NCI-H446 treated with DMSO at 0.1 percent for 48 hours (cell line): Measurements from ENCODE around the gene SPATA2L.
A peak's percentile ranks its signal among the peaks of the same experiment; 100 is the strongest.
"Not testable (repeated sequence)": the region's sequence is repeated elsewhere in the genome, so short reads cannot be mapped to it uniquely, and the experiment has no call there.

Experiments used
- DNase-seq: peaks from one replicate; lab custom pipeline; 2025; lab: John Stamatoyannopoulos, UW

The SPATA2L gene

GRCh38 chr16:89706518-89707260 is 5.2 kb upstream of the SPATA2L start:
- DNase-seq, result no peak

- DNase-seq, result no peak
Measured at GRCh38 chr16:89705006-89705405, 3.5 kb upstream of the SPATA2L start.

- DNase-seq, result no peak
Measured at GRCh38 chr16:89704281-89704680, 2.8 kb upstream of the SPATA2L start.

GRCh38 chr16:89700649-89701424 is 668 bp downstream of the SPATA2L start:
- DNase-seq, result no peak

- DNase-seq, result peak; percentile 80
Measured at GRCh38 chr16:89700100-89700648, 1.3 kb downstream of the SPATA2L start.

- not testable (repeated sequence) for DNase-seq
Measured at GRCh38 chr16:89699629-89700099, 1.8 kb downstream of the SPATA2L start.

GRCh38 chr16:89698717-89699116 is 2.8 kb downstream of the SPATA2L start:
- DNase-seq, result not testable (repeated sequence)

GRCh38 chr16:89697616-89698331 is 3.7 kb downstream of the SPATA2L start:
- no peak for DNase-seq

- no peak for DNase-seq
Measured at GRCh38 chr16:89697161-89697615, 4.3 kb downstream of the SPATA2L start.

GRCh38 chr16:89696670-89697128 is 4.8 kb downstream of the SPATA2L start:
- DNase-seq, result no peak

- DNase-seq, result no peak
Measured at GRCh38 chr16:89695875-89696669, 5.4 kb downstream of the SPATA2L start.

GRCh38 chr16:89695086-89695874 is 6.2 kb downstream of the SPATA2L start:
- no peak for DNase-seq

- not testable (repeated sequence) for DNase-seq
Measured at GRCh38 chr16:89694784-89695085, 6.8 kb downstream of the SPATA2L start.

GRCh38 chr16:89693931-89694783 is 7.3 kb downstream of the SPATA2L start:
- no peak for DNase-seq

- no peak for DNase-seq
Measured at GRCh38 chr16:89693289-89693731, 8.2 kb downstream of the SPATA2L start.

GRCh38 chr16:89691986-89692569 is 9.4 kb downstream of the SPATA2L start:
- DNase-seq, result no peak

- no peak for DNase-seq
Measured at GRCh38 chr16:89691231-89691985, 10.1 kb downstream of the SPATA2L start.

GRCh38 chr16:89690392-89690901 is 11.1 kb downstream of the SPATA2L start:
- DNase-seq, result no peak
